OCI-LY1 (cell line): ENCODE data around the gene GTSE1.

Experiments used
- H2AFZ ChIP-seq: fragments of 200-600 bp; sonication (generic), shearing (Covaris generic); 2 replicates; pipeline ENCODE4 v1.6.0; 2014; ENCODE audit warnings: antibody characterized with exemption, mild to moderate bottlenecking, low read length
- H3F3A ChIP-seq: fragments of 200-600 bp; sonication (generic), shearing (Covaris generic); 2 replicates; pipeline ENCODE4 v1.6.0; 2014; ENCODE audit warnings: mild to moderate bottlenecking, antibody characterized with exemption, low read length, moderate library complexity; ENCODE audit not compliant: insufficient read depth
- H3K27ac ChIP-seq: fragments of 200-600 bp; sonication (generic); 2 replicates; pipeline ENCODE4 v1.5.1; 2014; ENCODE audit warnings: low read length, mixed run types, mild to moderate bottlenecking, low read depth; ENCODE audit not compliant: poor library complexity, severe bottlenecking
- H3K27me3 ChIP-seq: fragments of 200-600 bp; sonication (generic); 2 replicates; pipeline ENCODE4 v1.6.0; 2014; ENCODE audit warnings: antibody characterized with exemption, mild to moderate bottlenecking, low read length, moderate library complexity; ENCODE audit not compliant: insufficient read depth
- H3K36me3 ChIP-seq: fragments of 200-600 bp; sonication (generic); 2 replicates; pipeline ENCODE4 v1.6.1; 2014; ENCODE audit warnings: mild to moderate bottlenecking, antibody characterized with exemption, low read length, moderate library complexity, mixed read lengths; ENCODE audit not compliant: insufficient read depth
- H3K4me1 ChIP-seq: fragments of 200-600 bp; sonication (generic); 2 replicates; pipeline ENCODE4 v1.5.1; 2014; ENCODE audit warnings: mild to moderate bottlenecking, low read length, moderate library complexity; ENCODE audit not compliant: insufficient read depth, severe bottlenecking
- H3K4me2 ChIP-seq: fragments of 200-600 bp; sonication (generic), shearing (Covaris generic); 2 replicates; pipeline ENCODE4 v1.6.1; 2014; ENCODE audit warnings: low read length
- H3K4me3 ChIP-seq: fragments of 200-600 bp; sonication (generic); 2 replicates; pipeline ENCODE4 v1.5.1; 2014; ENCODE audit warnings: low read length, low read depth, mild to moderate bottlenecking, mixed read lengths; ENCODE audit not compliant: poor library complexity, severe bottlenecking
- H3K79me2 ChIP-seq: fragments of 200-600 bp; shearing (Covaris generic); 2 replicates; pipeline ENCODE4 v1.6.1; 2016; ENCODE audit warnings: mixed run types, low read length, mixed read lengths; ENCODE audit not compliant: insufficient read depth
- H3K9ac ChIP-seq: fragments of 200-600 bp; sonication (generic), shearing (Covaris generic); 2 replicates; pipeline ENCODE4 v1.6.1; 2014; ENCODE audit warnings: mild to moderate bottlenecking, low read length, mixed read lengths
- H3K9me2 ChIP-seq: fragments of 200-600 bp; sonication (generic), shearing (Covaris generic); 2 replicates; pipeline ENCODE4 v1.6.1; 2014; ENCODE audit warnings: low read depth, mild to moderate bottlenecking, low read length, mixed read lengths
- H3K9me3 ChIP-seq: fragments of 200-600 bp; shearing (Covaris generic); 2 replicates; pipeline ENCODE4 v1.6.1; 2014; ENCODE audit warnings: low read length, mixed read lengths
- H4K20me1 ChIP-seq: fragments of 200-600 bp; sonication (generic), shearing (Covaris generic); 2 replicates; pipeline ENCODE4 v1.6.0; 2016; ENCODE audit warnings: mild to moderate bottlenecking, low read length; ENCODE audit not compliant: insufficient read depth
- EZH2 ChIP-seq: fragments of 200-600 bp; sonication (generic), shearing (Covaris generic); IDR thresholded peaks from 2 replicates; pipeline ENCODE4 v1.8.0; 2017; ENCODE audit warnings: borderline replicate concordance, mixed run types, mild to moderate bottlenecking, antibody characterized with exemption, low read length, moderate library complexity, mixed read lengths
- TF ChIP-seq, protein P1 (sequence below): fragments of 200-600 bp; sonication (generic), shearing (Covaris generic); IDR thresholded peaks from 2 replicates; pipeline ENCODE4 v1.5.1; 2017; ENCODE audit warnings: mild to moderate bottlenecking, antibody characterized with exemption, low read length, moderate library complexity, mixed read lengths

The GTSE1 gene

GRCh38 chr22:46330426-46330825 is 33.8 kb downstream of the GTSE1 start:
- no peaks in the 10 kb centered on the region for H3K27me3 ChIP-seq
- no peak overlapping the region for H3K27ac ChIP-seq
- H3F3A ChIP-seq, result 0 out of 2 replicates have a peak, but pooled peaks cover 4% of the 10 kb centered on the region
- no peaks in the 10 kb centered on the region for H3K9me2 ChIP-seq
- H3K9me3 ChIP-seq, result no peaks in the 10 kb centered on the region
- no peak overlapping the region for H3K9ac ChIP-seq
- H3K79me2 ChIP-seq, result no peaks in the 10 kb centered on the region
- no peak overlapping the region for H3K4me3 ChIP-seq
- no peak overlapping the region for H3K4me2 ChIP-seq
- H4K20me1 ChIP-seq, result no peaks in the 10 kb centered on the region
- H2AFZ ChIP-seq, result no peak overlapping the region
- TF ChIP-seq EZH2, result no peak
- TF ChIP-seq, protein P1, sequence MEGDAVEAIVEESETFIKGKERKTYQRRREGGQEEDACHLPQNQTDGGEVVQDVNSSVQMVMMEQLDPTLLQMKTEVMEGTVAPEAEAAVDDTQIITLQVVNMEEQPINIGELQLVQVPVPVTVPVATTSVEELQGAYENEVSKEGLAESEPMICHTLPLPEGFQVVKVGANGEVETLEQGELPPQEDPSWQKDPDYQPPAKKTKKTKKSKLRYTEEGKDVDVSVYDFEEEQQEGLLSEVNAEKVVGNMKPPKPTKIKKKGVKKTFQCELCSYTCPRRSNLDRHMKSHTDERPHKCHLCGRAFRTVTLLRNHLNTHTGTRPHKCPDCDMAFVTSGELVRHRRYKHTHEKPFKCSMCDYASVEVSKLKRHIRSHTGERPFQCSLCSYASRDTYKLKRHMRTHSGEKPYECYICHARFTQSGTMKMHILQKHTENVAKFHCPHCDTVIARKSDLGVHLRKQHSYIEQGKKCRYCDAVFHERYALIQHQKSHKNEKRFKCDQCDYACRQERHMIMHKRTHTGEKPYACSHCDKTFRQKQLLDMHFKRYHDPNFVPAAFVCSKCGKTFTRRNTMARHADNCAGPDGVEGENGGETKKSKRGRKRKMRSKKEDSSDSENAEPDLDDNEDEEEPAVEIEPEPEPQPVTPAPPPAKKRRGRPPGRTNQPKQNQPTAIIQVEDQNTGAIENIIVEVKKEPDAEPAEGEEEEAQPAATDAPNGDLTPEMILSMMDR, result no peak
- peaks cover 80% of the 10 kb centered on the region for H3K36me3 ChIP-seq
- H3K4me1 ChIP-seq, result peaks cover 6% of the 10 kb centered on the region

DNA sequence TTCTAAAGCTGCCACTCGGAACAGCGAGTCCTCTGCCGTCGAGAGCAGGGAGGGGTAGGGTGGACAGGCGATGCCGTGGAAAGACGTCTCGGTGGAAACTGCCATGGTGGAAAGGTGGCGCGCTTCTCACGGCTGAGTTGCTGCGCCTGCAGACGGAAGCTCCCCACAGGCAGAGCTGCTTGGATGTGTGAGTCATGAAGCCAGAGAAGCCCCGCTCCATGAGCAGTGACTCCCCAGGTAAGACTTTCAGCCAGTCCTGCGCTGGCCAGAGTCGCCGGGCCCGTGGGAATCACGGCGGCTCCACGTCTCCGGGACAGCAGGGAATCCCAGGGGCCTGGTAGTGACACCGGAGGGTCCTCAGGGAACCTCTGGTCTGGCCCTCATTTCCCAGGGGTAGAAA is 34.8 kb downstream of the GTSE1 start:
- H3K36me3 ChIP-seq, result peaks cover 69% of the 10 kb centered on the region
- no peaks in the 10 kb centered on the region for H3K27me3 ChIP-seq
- H3K79me2 ChIP-seq, result peaks cover 5% of the 10 kb centered on the region
- TF ChIP-seq, protein P1, result no peak
- no peak for TF ChIP-seq EZH2
- no peaks in the 10 kb centered on the region for H4K20me1 ChIP-seq
- no peak overlapping the region for H3K9ac ChIP-seq
- no peaks in the 10 kb centered on the region for H3K9me3 ChIP-seq
- no peak overlapping the region for H3K4me2 ChIP-seq
- 0 out of 2 replicates have a peak, but pooled peaks cover 4% of the 10 kb centered on the region for H3F3A ChIP-seq
- H3K4me1 ChIP-seq, result peaks cover 10% of the 10 kb centered on the region
- H3K4me3 ChIP-seq, result no peak overlapping the region
- no peaks in the 10 kb centered on the region for H3K9me2 ChIP-seq
- no peak overlapping the region for H3K27ac ChIP-seq
- H2AFZ ChIP-seq, result no peak overlapping the region

- TF ChIP-seq EZH2, result no peak
- Histone ChIP-seq H3K9me2 (no peaks in the 10 kb centered on the region), H3K9ac (peak within 1 kb of the TSS; percentile 66), H3F3A (0 out of 2 replicates have a peak, but pooled peaks cover 4% of the 10 kb centered on the region), H3K36me3 (peaks cover 60% of the 10 kb centered on the region), H3K79me2 (peaks cover 14% of the 10 kb centered on the region), H4K20me1 (no peaks in the 10 kb centered on the region), H3K27me3 (no peaks in the 10 kb centered on the region), H2AFZ (no peak within 1 kb of the TSS), H3K9me3 (no peaks in the 10 kb centered on the region), H3K4me2 (peak within 1 kb of the TSS; percentile 84), H3K4me1 (peaks cover 17% of the 10 kb centered on the region), H3K27ac (peak within 1 kb of the TSS; percentile 20), H3K4me3 (peak within 1 kb of the TSS; percentile 78)
These were observed 38.8 kb downstream of the GTSE1 start, which contains the start of gene TRMU for GRCh38 chr22:46335201-46336118. TSS of gene TRMU (plus strand) at chr22:46335714. CDS start at chr22:46335765, 51 bp downstream.
